HL-60 (cell line): ENCODE measurements around the gene GLI3.

Experiments
- DNase-seq, 2 experiments: peaks; one replicate each; pipeline ENCODE4 v3.0.0-alpha.2; 2010 to 2020; ENCODE audit warnings: low read depth in 1 of 2, low spot score in 1 of 2
- H3K27ac ChIP-seq: fragments of 250-450 bp; sonication (Bioruptor Pico); replicated peaks from 2 replicates; pipeline ENCODE4 v1.5.1; 2020; ENCODE audit warnings: mild to moderate bottlenecking, moderate library complexity
- H3K27me3 ChIP-seq: fragments of 250-450 bp; sonication (Bioruptor Pico); 2 replicates; pipeline ENCODE4 v1.5.1; 2021; ENCODE audit warnings: mild to moderate bottlenecking, moderate library complexity; ENCODE audit not compliant: insufficient read depth, poor library complexity, severe bottlenecking
- H3K4me3 ChIP-seq: replicated peaks from 2 replicates; pipeline ENCODE4 v1.5.1; 2011; ENCODE audit warnings: mild to moderate bottlenecking, control low read depth, low read length; ENCODE audit not compliant: insufficient read depth
- CTCF ChIP-seq: IDR thresholded peaks from one replicate; pipeline ENCODE4 v1.5.1; 2011; ENCODE audit warnings: low read length, control low read depth, inconsistent platforms; ENCODE audit not compliant: insufficient read depth
- GABPA ChIP-seq: IDR thresholded peaks from 2 replicates; pipeline ENCODE4 v1.6.1; 2012; ENCODE audit warnings: low read depth
- POLR2AphosphoS5 ChIP-seq: IDR thresholded peaks from 2 replicates; pipeline ENCODE4 v1.6.1; 2012; ENCODE audit warnings: low read depth
- REST ChIP-seq: IDR thresholded peaks from 2 replicates; pipeline ENCODE4 v1.6.1; 2012; ENCODE audit warnings: low read depth; ENCODE audit not compliant: insufficient replicate concordance
- SPI1 ChIP-seq: IDR thresholded peaks from 2 replicates; pipeline ENCODE4 v1.6.1; 2012; ENCODE audit warnings: low read depth, mild to moderate bottlenecking, borderline replicate concordance

Gene GLI3

GRCh38 chr7:42154173-42154572 lies 82.8 kb downstream of the GLI3 start:
- H3K27me3 ChIP-seq = peaks cover 7% of the 10 kb centered on the region
- no peak overlapping the region for H3K27ac ChIP-seq
- no peak for TF ChIP-seq GABPA
- TF ChIP-seq POLR2AphosphoS5 = no peak
- no peak for TF ChIP-seq REST
- no peak for TF ChIP-seq SPI1
- TF ChIP-seq CTCF = no peak
- no peak overlapping the region for H3K4me3 ChIP-seq
- no peak for DNase-seq

DNA sequence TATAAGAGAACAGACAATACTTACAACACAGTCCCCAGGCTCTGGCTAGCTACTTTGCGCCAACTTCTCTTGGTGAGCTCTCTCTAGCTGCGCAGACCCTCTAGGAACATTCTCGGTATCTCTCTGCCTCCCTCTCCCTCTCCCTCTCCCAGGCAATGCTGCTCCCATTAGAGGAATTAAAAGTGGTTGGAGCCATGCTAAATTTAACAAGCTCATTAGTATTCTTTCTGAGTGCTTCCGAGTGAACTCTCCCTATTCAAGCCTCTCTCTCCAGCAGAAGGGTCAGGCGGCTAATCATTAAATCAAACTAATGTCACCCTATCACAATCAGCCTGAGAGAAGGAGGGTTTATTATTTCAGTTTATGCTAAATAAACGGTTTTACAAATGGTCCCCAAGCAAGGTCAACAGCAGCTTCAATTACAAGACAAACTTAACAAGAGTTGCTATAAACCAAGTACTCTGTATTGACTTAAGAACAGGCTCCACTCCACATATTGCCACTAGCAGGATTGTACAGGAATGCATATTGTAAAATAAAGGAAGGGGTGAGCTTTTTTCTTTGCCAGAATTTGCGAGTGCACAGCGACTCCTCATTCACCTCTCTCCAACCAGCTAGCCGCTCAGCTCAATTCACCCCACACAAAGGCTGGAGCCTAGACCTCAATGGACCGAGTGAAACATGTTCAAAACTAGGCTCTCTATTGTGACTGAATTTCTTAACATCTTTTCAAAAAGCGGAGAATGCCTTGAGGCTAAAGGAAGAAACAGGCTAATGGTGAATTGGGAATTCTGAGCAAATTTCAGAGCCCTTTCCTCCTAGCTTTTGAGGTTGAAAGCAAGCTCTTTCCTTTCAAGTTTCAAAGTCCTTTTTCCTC lies 84.4 kb downstream of the GLI3 start:
- TF ChIP-seq POLR2AphosphoS5 = no peak
- no peak for TF ChIP-seq GABPA
- TF ChIP-seq REST = no peak
- TF ChIP-seq SPI1 = no peak
- no peak for TF ChIP-seq CTCF
- Histone ChIP-seq H3K27me3 (peaks cover 9% of the 10 kb centered on the region), H3K4me3 (no peak overlapping the region), H3K27ac (no peak overlapping the region)
- DNase-seq = no peak

DNA sequence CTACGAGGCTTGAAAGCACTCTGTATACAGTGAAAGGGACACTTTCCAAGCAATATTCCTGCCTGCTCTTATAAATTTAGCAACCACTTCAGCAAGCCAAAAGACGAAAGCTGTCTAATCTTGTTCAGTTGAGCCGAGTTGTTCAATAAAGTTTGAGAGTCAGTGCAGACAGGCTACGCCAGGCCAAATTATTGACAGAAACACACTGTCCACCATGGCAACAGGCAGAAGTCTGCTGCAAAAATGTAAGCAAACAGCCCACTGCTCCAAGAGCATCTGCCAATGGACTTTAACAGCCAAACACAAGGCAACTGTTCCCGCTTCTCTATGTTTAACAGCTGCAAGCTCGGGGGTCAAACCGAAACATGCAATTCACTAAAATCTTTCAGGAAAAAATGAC lies 85.7 kb downstream of the GLI3 start:
- Histone ChIP-seq H3K4me3 (no peak overlapping the region), H3K27me3 (peaks cover 9% of the 10 kb centered on the region), H3K27ac (no peak overlapping the region)
- TF ChIP-seq CTCF = no peak
- DNase-seq = no peak

GRCh38 chr7:42145539-42145938 lies 91.5 kb downstream of the GLI3 start:
- no peak overlapping the region for H3K4me3 ChIP-seq
- peaks cover 11% of the 10 kb centered on the region for H3K27me3 ChIP-seq
- H3K27ac ChIP-seq = no peak overlapping the region
- TF ChIP-seq GABPA (no peak), REST (no peak), POLR2AphosphoS5 (no peak), CTCF (no peak), SPI1 (no peak)
- no peak for DNase-seq
